ENCODE data around the gene ZNF35. TPM values are rescaled to one million over a fixed set of nuclear protein-coding genes. Genes with fewer than 3 reads are reported as not detected.

ZNF35 gene
- total and polyA plus RNA-seq, 2 of the 13 experiments (the other 11 are each of a cell fraction or from before 2014, with no cell fraction given) = 0.20 to 0.22 TPM

GRCh38 chr3:44669760-44670159 is 21.2 kb downstream of the ZNF35 start:
- no peaks in the 10 kb centered on the region for H3K36me3 ChIP-seq (replicated peaks in 1 of 2; ENCODE audit: control insufficient read depth in 1 of 2, insufficient read depth in 2 of 2, low read length in 2 of 2)
- no peak overlapping the region for H3K4me3 ChIP-seq (replicated peaks in 1 of 3; ENCODE audit: insufficient read depth in 1 of 3, low read depth in 2 of 3, low read length in 3 of 3)
- no peaks in the 10 kb centered on the region for H3K79me2 ChIP-seq (ENCODE audit: insufficient read depth, low read length)
- no peaks in the 10 kb centered on the region for H3K4me1 ChIP-seq (ENCODE audit: insufficient read depth, low read length)
- whole genome bisulfite sequencing (ENCODE audit: low lambda C conversion rate) = 25% methylated on average over 6 of the region's 6 CpGs
- no peaks in the 10 kb centered on the region; a peak in 2 of 5 replicates for H3K27me3 ChIP-seq (ENCODE audit: control insufficient read depth in 1 of 2, insufficient read depth in 2 of 2, low read length in 2 of 2)
- FAIRE-seq = no peak
- no peak overlapping the region for H2AFZ ChIP-seq (ENCODE audit: low read length)
- no peak overlapping the region for H3K27ac ChIP-seq (ENCODE audit: extremely low read length, insufficient read depth, low read length)
- H4K20me1 ChIP-seq (ENCODE audit: insufficient read depth, low read length) = no peaks in the 10 kb centered on the region
- in situ Hi-C loops (cut with HindIII; ENCODE audit: extremely low pct_ligation_motif_present, low pct_unique_long_range_greater_than_20kb) (no loop called here), intact Hi-C loops (cut with micrococcal nuclease; ENCODE audit: unreplicated experiment) (no loop called here)
- ChIA-PET POLR2A (no interaction called here), CTCF (ENCODE audit: low intra/inter-chr PET ratio, low total read pairs) (no interaction called here)
- TF ChIP-seq TBP (CRISPR knock-in tag; IDR thresholded peaks at IDR 0.05) (no peak), ZBTB49 (CRISPR knock-in tag; IDR thresholded peaks at IDR 0.05; ENCODE audit: borderline replicate concordance) (no peak), ZNF737 (CRISPR knock-in tag; IDR thresholded peaks at IDR 0.05; ENCODE audit: borderline replicate concordance) (no peak), ZNF772 (CRISPR knock-in tag; IDR thresholded peaks at IDR 0.05) (no peak), NFKB2 (CRISPR knock-in tag; IDR thresholded peaks at IDR 0.05; ENCODE audit: borderline replicate concordance) (no peak), ZNF646 (CRISPR knock-in tag; IDR thresholded peaks at IDR 0.05) (no peak), REL (CRISPR knock-in tag; conservative IDR thresholded peaks at IDR 0.05) (no peak), ZMYM4 (CRISPR knock-in tag; IDR thresholded peaks at IDR 0.05) (no peak), SP140L (CRISPR knock-in tag; IDR thresholded peaks at IDR 0.05; ENCODE audit: borderline replicate concordance) (no peak), CAMTA2 (CRISPR knock-in tag; IDR thresholded peaks at IDR 0.05; ENCODE audit: borderline replicate concordance) (no peak), SOX5 (CRISPR knock-in tag; IDR thresholded peaks at IDR 0.05; ENCODE audit: borderline replicate concordance) (no peak), SP2 (CRISPR knock-in tag; IDR thresholded peaks at IDR 0.05) (no peak), ZNF83 (CRISPR knock-in tag; IDR thresholded peaks at IDR 0.05; ENCODE audit: borderline replicate concordance) (no peak), ZNF263 (CRISPR knock-in tag; IDR thresholded peaks at IDR 0.05) (no peak)
- no peak for DNase-seq (ENCODE audit: low spot score)
- BruUV-seq (replicated peaks) = no TSS peak
- ATAC-seq = no peak
- no peak overlapping the region for H3K4me2 ChIP-seq (ENCODE audit: low read depth, low read length)
- H3K9me3 ChIP-seq (ENCODE audit: low read length) = no peaks in the 10 kb centered on the region
- no peak overlapping the region for H3K9ac ChIP-seq (ENCODE audit: insufficient read depth, low read depth, low read length)
